Right lobe of liver (tissue), 6 donors: ENCODE data around the gene RNF166. TPM values are rescaled to one million over a fixed set of nuclear protein-coding genes. Genes with fewer than 3 reads are reported as not detected.

Experiments
- ATAC-seq, 4 donors: fragments of 200-7000 bp; cut with Tn5 transposase; one replicate each; pipeline ENCODE4 v1.9.1; 2020; ENCODE audit warnings: mild to moderate bottlenecking in 4 of 4, moderate library complexity in 4 of 4
- DNase-seq, 3 donors: peaks; one replicate each; pipeline ENCODE4 v3.0.0-alpha.2; 2020
- H3K27ac ChIP-seq, 3 donors: fragments of 200-600 bp; one replicate each; pipeline ENCODE4 v1.8.0; 2022
- H3K27me3 ChIP-seq, 2 donors: fragments of 200-600 bp; one replicate each; pipeline ENCODE4 v1.8.0; 2022
- H3K36me3 ChIP-seq, 4 donors: fragments of 200-600 bp; sonication (generic) in 1 of 4; one replicate each; pipeline versions ENCODE4 v1.5.1 to v1.8.0; 2017 to 2022; ENCODE audit warnings: control low read depth in 1 of 4
- H3K4me1 ChIP-seq, 4 donors: fragments of 200-600 bp; sonication (generic) in 1 of 4; one replicate each; pipeline versions ENCODE4 v1.5.1 to v1.8.0; 2017 to 2022; ENCODE audit warnings: control low read depth in 1 of 4
- H3K4me3 ChIP-seq, 3 donors: fragments of 200-600 bp; one replicate each; pipeline ENCODE4 v1.8.0; 2022
- H3K9me3 ChIP-seq, 4 donors: fragments of 200-600 bp; sonication (generic) in 1 of 4; one replicate each; pipeline versions ENCODE4 v1.5.1 to v1.8.0; 2017 to 2022; ENCODE audit warnings: control low read depth in 1 of 4
- POLR2A ChIP-seq: fragments of 450-650 bp; IDR thresholded peaks from one replicate; pipeline ENCODE4 v1.6.1; 2017; ENCODE audit warnings: antibody characterized with exemption, mild to moderate bottlenecking
- WGBS: methylation state at CpG from one replicate; pipeline ENCODE4 v1.1.6; 2018; ENCODE audit warnings: low coverage, low lambda C conversion rate; ENCODE audit not compliant: insufficient coverage; ENCODE audit errors: missing lambda C conversion rate; 5-methylcytosine and 5-hydroxymethylcytosine counted together
- intact Hi-C, 2 donors: fragments of 100-400 bp; cut with DNase I; formaldehyde crosslinking; loops; one replicate each; pipeline versions ENCODE4 v1.11.2 to v1.14.1; 2022
- total RNA-seq, 6 experiments: library from RNA; depleted of rRNA in 2 of 6; stranded (reverse); fragments of >200 nt in 2 of 6; fragmentation: NEBNext Ultra II Directional in 3 of 6; extraction: Animal tissue kit (Norgen Biotek cat#: 25700) in 3 of 6; gene quantifications; one replicate each; pipeline versions ENCODE4 v1.1.0 to v1.2.4, GENCODE V29; 2016 to 2023
- TF ChIP-seq, protein P1 (sequence below), 4 donors: fragments of 200-600 bp in 3 of 4; fragments of 450-650 bp in 1 of 4; IDR thresholded peaks; one replicate each; pipeline versions ENCODE4 v1.5.1 to v1.8.0; 2016 to 2022; ENCODE audit warnings: antibody characterized with exemption in 4 of 4, mild to moderate bottlenecking in 2 of 4
- donor health status: DM: no; HTN: yes; CAD: no.
- donor health status: DM: no; HTN: no; CAD: no.
- donor health status: DM: no; HTN: no; CAD: no.
- donor health status: DM: no; HTN: yes; CAD: no.
- donor health status: DM: no; HTN: yes; CAD: no.

Gene RNF166
- total RNA-seq, 6 experiments from 2014 or later: 8.1 to 12.8 (median 10.0) TPM

DNA sequence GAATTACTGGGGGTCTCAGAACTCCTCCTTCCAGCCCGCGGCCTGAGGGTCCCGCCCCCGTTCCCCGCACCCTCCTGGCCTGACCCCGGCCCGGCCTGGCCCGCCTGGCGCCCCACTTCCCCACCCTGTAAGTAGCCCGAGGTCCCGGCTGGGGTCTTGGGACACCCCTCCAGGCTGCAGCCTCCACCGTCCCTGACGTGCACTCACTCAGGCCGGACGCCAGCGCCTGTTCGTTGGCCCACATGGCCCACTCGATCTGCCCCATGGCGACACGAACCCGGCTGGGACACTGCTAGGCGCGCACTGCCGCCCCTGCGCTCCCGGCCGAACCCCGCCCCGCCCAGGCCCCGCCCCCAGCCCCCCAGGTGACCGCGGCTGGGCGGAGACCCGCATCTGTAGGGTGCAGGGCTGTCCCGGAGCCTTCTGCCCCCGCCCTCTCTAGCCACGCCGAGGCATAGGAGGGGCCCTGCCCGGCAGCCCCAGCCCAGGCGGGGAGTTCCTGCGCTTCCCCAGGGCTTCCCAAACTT, 55.4 kb downstream of the RNF166 start, which contains the start of gene CYBA:
Gene CYBA (minus strand): TSS at position 305 of the 527 bp plus-strand sequence. CDS start 40 bp downstream, at position 265.
- Histone ChIP-seq H3K4me3 (peak within 1 kb of the TSS; percentile 55 to 63 (median 61)), H3K27me3 (no peaks in the 10 kb centered on the region), H3K9me3 (no peaks in the 10 kb centered on the region), H3K36me3 (peaks cover 0 to 25% (median 0%) of the 10 kb centered on the region in 4 donors), H3K27ac (peak within 1 kb of the TSS; percentile 50 to 92 (median 72)), H3K4me1 (no peaks in the 10 kb centered on the region)
- intact Hi-C loops: no loop called here
- TF ChIP-seq POLR2A: peak; percentile 34
- TF ChIP-seq, protein P1, sequence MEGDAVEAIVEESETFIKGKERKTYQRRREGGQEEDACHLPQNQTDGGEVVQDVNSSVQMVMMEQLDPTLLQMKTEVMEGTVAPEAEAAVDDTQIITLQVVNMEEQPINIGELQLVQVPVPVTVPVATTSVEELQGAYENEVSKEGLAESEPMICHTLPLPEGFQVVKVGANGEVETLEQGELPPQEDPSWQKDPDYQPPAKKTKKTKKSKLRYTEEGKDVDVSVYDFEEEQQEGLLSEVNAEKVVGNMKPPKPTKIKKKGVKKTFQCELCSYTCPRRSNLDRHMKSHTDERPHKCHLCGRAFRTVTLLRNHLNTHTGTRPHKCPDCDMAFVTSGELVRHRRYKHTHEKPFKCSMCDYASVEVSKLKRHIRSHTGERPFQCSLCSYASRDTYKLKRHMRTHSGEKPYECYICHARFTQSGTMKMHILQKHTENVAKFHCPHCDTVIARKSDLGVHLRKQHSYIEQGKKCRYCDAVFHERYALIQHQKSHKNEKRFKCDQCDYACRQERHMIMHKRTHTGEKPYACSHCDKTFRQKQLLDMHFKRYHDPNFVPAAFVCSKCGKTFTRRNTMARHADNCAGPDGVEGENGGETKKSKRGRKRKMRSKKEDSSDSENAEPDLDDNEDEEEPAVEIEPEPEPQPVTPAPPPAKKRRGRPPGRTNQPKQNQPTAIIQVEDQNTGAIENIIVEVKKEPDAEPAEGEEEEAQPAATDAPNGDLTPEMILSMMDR (IDR thresholded peaks at IDR 0.05): no peak
- peak; percentile 74 to 88 (median 84) for DNase-seq
- peak; percentile 74 to 88 (median 82) for ATAC-seq
- 74% methylated on average over 9 of the region's 41 CpGs for whole genome bisulfite sequencing

DNA sequence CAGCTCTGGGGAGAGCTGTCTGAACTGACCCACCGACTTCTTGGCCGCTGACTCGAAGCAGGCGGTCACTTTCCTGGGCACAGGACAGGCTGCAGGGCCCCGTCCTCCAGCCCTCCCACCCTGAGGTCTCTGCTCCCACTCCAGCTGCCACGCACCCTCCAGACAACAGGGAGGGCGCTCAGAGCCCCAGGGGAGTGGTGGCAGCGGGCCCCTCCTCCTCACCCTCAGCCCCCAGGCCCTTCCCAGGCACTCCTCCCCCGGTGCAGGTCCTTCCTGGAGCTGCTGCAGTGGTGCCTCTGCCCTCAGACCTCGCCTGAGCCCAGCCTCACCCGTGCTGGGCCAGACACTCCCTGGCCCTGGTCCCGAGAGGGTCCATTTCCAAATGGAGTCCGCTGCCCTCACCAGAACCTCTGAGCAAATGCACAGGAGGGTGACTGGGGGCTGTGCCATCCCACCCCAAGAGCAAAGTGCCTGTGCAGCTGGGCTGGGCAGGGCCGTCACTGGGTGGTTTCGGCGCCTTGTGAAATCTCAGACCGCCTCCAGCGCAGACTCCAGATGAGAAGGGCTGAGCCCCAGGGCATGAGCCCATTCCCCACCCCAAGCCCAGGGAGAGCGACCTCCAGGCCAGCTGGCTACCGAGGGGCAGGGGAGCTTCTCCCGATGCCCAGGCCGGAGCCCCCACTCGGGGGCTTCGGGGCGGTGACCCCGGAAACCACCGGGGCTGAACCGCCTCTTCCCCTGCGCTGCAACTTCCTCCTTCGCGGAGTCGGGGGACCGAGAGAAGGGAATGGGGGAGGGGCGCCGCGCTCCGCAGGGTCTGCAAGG, 56.1 kb downstream of the RNF166 start:
- TF ChIP-seq, protein P1 (IDR thresholded peaks at IDR 0.05): no peak
- no peak for TF ChIP-seq POLR2A
- H3K9me3 ChIP-seq: no peaks in the 10 kb centered on the region
- DNase-seq: peak in 2 of 3 donors; percentile 66 to 71
- H3K4me1 ChIP-seq: no peaks in the 10 kb centered on the region
- intact Hi-C loops: no loop called here
- peaks cover 0 to 18% (median 0%) of the 10 kb centered on the region in 4 donors for H3K36me3 ChIP-seq
- no peaks in the 10 kb centered on the region for H3K27me3 ChIP-seq
- peak; percentile 4 to 34 (median 16) for ATAC-seq
- H3K4me3 ChIP-seq: peak overlapping the region; percentile 55 to 63 (median 61)
- WGBS: 70% methylated on average over 3 of the region's 37 CpGs
- H3K27ac ChIP-seq: peak overlapping the region; percentile 50 to 92 (median 72)

DNA sequence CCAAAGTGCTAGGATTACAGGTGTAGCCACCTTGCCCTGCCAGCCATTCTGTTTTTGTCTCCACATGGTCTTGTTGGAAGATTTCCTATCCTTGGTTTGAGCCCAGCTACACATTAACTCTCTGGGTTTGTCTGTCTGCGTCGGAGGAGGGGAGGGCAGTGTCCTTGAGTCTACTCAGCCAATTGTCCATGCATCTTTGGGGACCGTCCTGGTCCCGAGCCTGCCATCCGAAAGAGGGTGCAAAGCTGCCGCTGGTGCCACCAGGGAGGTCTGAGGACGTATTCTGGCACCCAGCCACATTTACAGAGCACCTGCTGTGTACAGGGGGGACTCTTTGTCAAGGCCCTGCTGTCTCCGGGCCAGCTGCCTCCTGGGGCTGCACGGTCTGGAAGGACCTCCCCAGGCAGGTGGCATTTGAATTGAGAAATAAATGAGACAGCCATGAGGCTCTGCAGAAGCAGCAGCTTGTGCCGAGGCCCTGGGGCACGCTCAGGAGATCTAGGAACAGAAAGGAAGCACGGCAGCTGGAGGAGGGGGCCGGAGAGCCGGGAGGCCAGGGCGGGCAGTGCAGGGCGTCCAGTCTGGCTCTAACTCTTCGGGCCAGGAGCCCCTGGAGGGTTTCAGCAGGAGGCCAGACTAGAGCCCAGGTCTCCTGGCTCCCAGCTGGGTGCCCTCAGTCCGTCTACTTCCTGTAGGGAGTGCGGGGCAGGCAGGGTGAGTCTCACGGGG, 56.8 kb downstream of the RNF166 start:
- H3K4me1 ChIP-seq: no peaks in the 10 kb centered on the region
- intact Hi-C loops: no loop called here
- 47% methylated on average over 14 of the region's 20 CpGs for WGBS
- TF ChIP-seq POLR2A: no peak
- TF ChIP-seq, protein P1 (IDR thresholded peaks at IDR 0.05): no peak
- DNase-seq (no peak), ATAC-seq (peak in 1 of 4 donors; percentile 4)
- peak overlapping the region; percentile 55 to 63 (median 61) for H3K4me3 ChIP-seq
- no peaks in the 10 kb centered on the region for H3K27me3 ChIP-seq
- H3K36me3 ChIP-seq: peaks cover 0 to 11% (median 0%) of the 10 kb centered on the region in 4 donors
- no peaks in the 10 kb centered on the region for H3K9me3 ChIP-seq
- H3K27ac ChIP-seq: peak overlapping the region; percentile 50 to 92 (median 72)

DNA sequence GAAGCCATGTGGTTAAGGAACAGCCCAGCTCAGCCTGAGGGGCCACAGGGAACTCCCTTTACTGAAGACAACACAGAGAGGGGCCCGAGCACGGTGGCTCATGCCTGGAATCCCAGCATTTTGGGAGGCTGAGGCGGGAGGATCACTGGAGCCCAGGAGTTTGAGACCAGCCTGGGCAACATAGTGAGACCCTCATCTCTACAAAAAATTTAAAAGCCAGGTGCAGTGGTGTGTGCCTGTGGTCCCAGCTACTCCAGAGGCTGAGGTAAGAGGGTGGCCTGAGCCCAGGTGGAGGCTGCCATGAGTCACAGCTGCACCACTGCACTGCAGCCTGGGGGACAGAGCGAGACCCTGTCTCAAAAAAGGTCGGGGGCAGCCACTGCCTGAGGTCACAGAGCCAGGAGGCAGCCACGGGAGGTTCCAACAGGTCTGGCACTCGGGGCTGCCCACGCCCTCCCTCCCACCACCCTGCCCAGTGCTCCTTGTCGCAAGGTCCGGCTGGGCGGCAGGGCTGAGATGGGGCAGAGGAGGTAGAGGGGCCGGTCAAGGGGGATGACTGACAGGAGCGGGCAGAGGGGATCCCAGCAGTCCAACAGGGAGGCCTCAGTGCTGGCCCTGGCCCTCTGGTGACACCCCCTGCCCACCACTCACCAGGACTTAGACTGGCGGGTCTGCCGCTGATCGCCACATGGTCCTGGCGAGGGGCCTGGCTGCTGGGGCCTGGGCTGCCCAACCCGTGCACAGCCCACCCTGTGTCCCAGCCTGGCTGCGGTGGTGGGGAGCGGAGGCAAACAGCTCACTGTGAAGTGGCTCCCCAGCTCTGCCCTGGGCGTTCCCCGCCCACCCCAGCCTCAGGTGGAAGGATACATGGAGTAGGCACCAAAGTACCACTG, 58.8 kb downstream of the RNF166 start:
- TF ChIP-seq POLR2A: no peak
- TF ChIP-seq, protein P1 (IDR thresholded peaks at IDR 0.05): no peak
- Histone ChIP-seq H3K4me3 (no peak overlapping the region), H3K27ac (no peak overlapping the region), H3K27me3 (no peaks in the 10 kb centered on the region), H3K9me3 (no peaks in the 10 kb centered on the region), H3K36me3 (no peaks in the 10 kb centered on the region), H3K4me1 (no peaks in the 10 kb centered on the region)
- DNase-seq (peak; percentile 16 to 55 (median 43)), ATAC-seq (no peak)
- intact Hi-C loops: no loop called here
- WGBS: 30% methylated on average over 2 of the region's 22 CpGs
